OCI-LY1 (cell line): Measurements from ENCODE around the gene IRF1.
"Not testable (repeated sequence)": the region's sequence is repeated elsewhere in the genome, so short reads cannot be mapped to it uniquely, and the experiment has no call there.

ENCODE experiments used
- H2AFZ ChIP-seq: fragments of 200-600 bp; sonication (generic), shearing (Covaris generic); 2 replicates; pipeline ENCODE4 v1.6.0; 2014; ENCODE audit warnings: antibody characterized with exemption, mild to moderate bottlenecking, low read length
- H3F3A ChIP-seq: fragments of 200-600 bp; sonication (generic), shearing (Covaris generic); 2 replicates; pipeline ENCODE4 v1.6.0; 2014; ENCODE audit warnings: mild to moderate bottlenecking, antibody characterized with exemption, low read length, moderate library complexity; ENCODE audit not compliant: insufficient read depth
- H3K27ac ChIP-seq: fragments of 200-600 bp; sonication (generic); 2 replicates; pipeline ENCODE4 v1.5.1; 2014; ENCODE audit warnings: low read length, mixed run types, mild to moderate bottlenecking, low read depth; ENCODE audit not compliant: poor library complexity, severe bottlenecking
- H3K27me3 ChIP-seq: fragments of 200-600 bp; sonication (generic); 2 replicates; pipeline ENCODE4 v1.6.0; 2014; ENCODE audit warnings: antibody characterized with exemption, mild to moderate bottlenecking, low read length, moderate library complexity; ENCODE audit not compliant: insufficient read depth
- H3K36me3 ChIP-seq: fragments of 200-600 bp; sonication (generic); 2 replicates; pipeline ENCODE4 v1.6.1; 2014; ENCODE audit warnings: mild to moderate bottlenecking, antibody characterized with exemption, low read length, moderate library complexity, mixed read lengths; ENCODE audit not compliant: insufficient read depth
- H3K4me1 ChIP-seq: fragments of 200-600 bp; sonication (generic); 2 replicates; pipeline ENCODE4 v1.5.1; 2014; ENCODE audit warnings: mild to moderate bottlenecking, low read length, moderate library complexity; ENCODE audit not compliant: insufficient read depth, severe bottlenecking
- H3K4me2 ChIP-seq: fragments of 200-600 bp; sonication (generic), shearing (Covaris generic); 2 replicates; pipeline ENCODE4 v1.6.1; 2014; ENCODE audit warnings: low read length
- H3K4me3 ChIP-seq: fragments of 200-600 bp; sonication (generic); 2 replicates; pipeline ENCODE4 v1.5.1; 2014; ENCODE audit warnings: low read length, low read depth, mild to moderate bottlenecking, mixed read lengths; ENCODE audit not compliant: poor library complexity, severe bottlenecking
- H3K79me2 ChIP-seq: fragments of 200-600 bp; shearing (Covaris generic); 2 replicates; pipeline ENCODE4 v1.6.1; 2016; ENCODE audit warnings: mixed run types, low read length, mixed read lengths; ENCODE audit not compliant: insufficient read depth
- H3K9ac ChIP-seq: fragments of 200-600 bp; sonication (generic), shearing (Covaris generic); 2 replicates; pipeline ENCODE4 v1.6.1; 2014; ENCODE audit warnings: mild to moderate bottlenecking, low read length, mixed read lengths
- H3K9me2 ChIP-seq: fragments of 200-600 bp; sonication (generic), shearing (Covaris generic); 2 replicates; pipeline ENCODE4 v1.6.1; 2014; ENCODE audit warnings: low read depth, mild to moderate bottlenecking, low read length, mixed read lengths
- H3K9me3 ChIP-seq: fragments of 200-600 bp; shearing (Covaris generic); 2 replicates; pipeline ENCODE4 v1.6.1; 2014; ENCODE audit warnings: low read length, mixed read lengths
- H4K20me1 ChIP-seq: fragments of 200-600 bp; sonication (generic), shearing (Covaris generic); 2 replicates; pipeline ENCODE4 v1.6.0; 2016; ENCODE audit warnings: mild to moderate bottlenecking, low read length; ENCODE audit not compliant: insufficient read depth
- EZH2 ChIP-seq: fragments of 200-600 bp; sonication (generic), shearing (Covaris generic); IDR thresholded peaks from 2 replicates; pipeline ENCODE4 v1.8.0; 2017; ENCODE audit warnings: borderline replicate concordance, mixed run types, mild to moderate bottlenecking, antibody characterized with exemption, low read length, moderate library complexity, mixed read lengths
- TF ChIP-seq, protein P1 (sequence below): fragments of 200-600 bp; sonication (generic), shearing (Covaris generic); IDR thresholded peaks from 2 replicates; pipeline ENCODE4 v1.5.1; 2017; ENCODE audit warnings: mild to moderate bottlenecking, antibody characterized with exemption, low read length, moderate library complexity, mixed read lengths

Gene IRF1

GRCh38 chr5:132485641-132486317 is 4.8 kb downstream of the IRF1 start:
- Histone ChIP-seq H3K4me1 (peaks cover 28% of the 10 kb centered on the region), H3K9me2 (no peaks in the 10 kb centered on the region), H3K36me3 (peaks cover 47% of the 10 kb centered on the region), H3K9me3 (no peaks in the 10 kb centered on the region), H3K4me3 (no peak overlapping the region), H4K20me1 (no peaks in the 10 kb centered on the region), H3F3A (peaks cover 9% of the 10 kb centered on the region; the same call in 1 of the 2 replicates), H3K79me2 (no peaks in the 10 kb centered on the region), H3K27ac (no peak overlapping the region), H3K27me3 (no peaks in the 10 kb centered on the region), H3K9ac (no peak overlapping the region), H2AFZ (no peak overlapping the region), H3K4me2 (no peak overlapping the region)
- no peak for TF ChIP-seq EZH2
- TF ChIP-seq, protein P1, sequence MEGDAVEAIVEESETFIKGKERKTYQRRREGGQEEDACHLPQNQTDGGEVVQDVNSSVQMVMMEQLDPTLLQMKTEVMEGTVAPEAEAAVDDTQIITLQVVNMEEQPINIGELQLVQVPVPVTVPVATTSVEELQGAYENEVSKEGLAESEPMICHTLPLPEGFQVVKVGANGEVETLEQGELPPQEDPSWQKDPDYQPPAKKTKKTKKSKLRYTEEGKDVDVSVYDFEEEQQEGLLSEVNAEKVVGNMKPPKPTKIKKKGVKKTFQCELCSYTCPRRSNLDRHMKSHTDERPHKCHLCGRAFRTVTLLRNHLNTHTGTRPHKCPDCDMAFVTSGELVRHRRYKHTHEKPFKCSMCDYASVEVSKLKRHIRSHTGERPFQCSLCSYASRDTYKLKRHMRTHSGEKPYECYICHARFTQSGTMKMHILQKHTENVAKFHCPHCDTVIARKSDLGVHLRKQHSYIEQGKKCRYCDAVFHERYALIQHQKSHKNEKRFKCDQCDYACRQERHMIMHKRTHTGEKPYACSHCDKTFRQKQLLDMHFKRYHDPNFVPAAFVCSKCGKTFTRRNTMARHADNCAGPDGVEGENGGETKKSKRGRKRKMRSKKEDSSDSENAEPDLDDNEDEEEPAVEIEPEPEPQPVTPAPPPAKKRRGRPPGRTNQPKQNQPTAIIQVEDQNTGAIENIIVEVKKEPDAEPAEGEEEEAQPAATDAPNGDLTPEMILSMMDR, result no peak

DNA sequence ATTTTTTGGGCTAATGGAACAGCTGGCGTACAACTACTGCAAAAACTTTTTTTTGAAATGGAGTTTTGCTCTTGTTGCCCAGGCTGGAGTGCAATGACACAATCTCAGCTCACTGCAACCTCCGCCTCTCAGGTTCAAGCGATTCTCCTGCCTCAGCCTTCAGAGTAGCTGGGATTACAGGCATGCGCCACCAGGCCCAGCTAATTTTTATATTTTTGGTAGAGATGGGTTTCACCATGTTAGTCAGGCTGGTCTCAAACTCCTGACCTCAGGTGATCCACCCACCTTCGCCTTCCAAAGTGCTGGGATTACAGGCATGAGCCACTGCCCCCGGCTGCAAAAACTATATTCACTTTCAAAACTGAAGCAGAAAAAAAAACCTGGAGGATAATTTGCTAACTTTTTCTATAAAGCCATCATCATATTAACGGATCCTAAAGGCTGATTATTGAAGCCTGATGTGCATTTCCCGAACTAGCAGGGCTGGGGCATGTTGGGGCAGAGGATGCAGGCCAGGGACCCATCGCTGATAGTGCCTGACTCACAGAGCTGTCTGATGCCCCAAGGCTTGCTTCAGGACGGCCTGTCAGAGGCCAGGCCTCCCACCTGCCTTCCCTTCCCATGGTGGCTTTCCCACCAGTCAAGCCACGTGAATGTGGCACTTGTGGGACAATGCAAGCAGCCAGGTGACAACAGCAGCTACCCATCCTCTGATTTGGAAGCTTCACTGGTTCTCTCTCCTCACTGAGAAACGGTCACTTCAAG is 5.5 kb downstream of the IRF1 start:
- H3K4me3 ChIP-seq, H4K20me1 ChIP-seq, H3F3A ChIP-seq, H3K9ac ChIP-seq, H3K79me2 ChIP-seq, H3K9me2 ChIP-seq, H3K27me3 ChIP-seq, H3K27ac ChIP-seq, H3K4me2 ChIP-seq, H2AFZ ChIP-seq, H3K9me3 ChIP-seq: not testable (repeated sequence)
- Histone ChIP-seq H3K4me1 (peaks cover 28% of the 10 kb centered on the region), H3K36me3 (peaks cover 47% of the 10 kb centered on the region)

GRCh38 chr5:132484391-132484725 is 6.2 kb downstream of the IRF1 start:
- Histone ChIP-seq H3K4me3 (no peak overlapping the region), H3K9ac (no peak overlapping the region), H3K27ac (no peak overlapping the region), H3F3A (peaks cover 6% of the 10 kb centered on the region; the same call in 1 of the 2 replicates), H3K27me3 (no peaks in the 10 kb centered on the region), H3K36me3 (peaks cover 47% of the 10 kb centered on the region), H3K9me3 (no peaks in the 10 kb centered on the region), H2AFZ (no peak overlapping the region), H3K4me2 (no peak overlapping the region), H3K79me2 (no peaks in the 10 kb centered on the region), H3K9me2 (no peaks in the 10 kb centered on the region), H3K4me1 (peaks cover 25% of the 10 kb centered on the region), H4K20me1 (no peaks in the 10 kb centered on the region)
- no peak for TF ChIP-seq EZH2
- TF ChIP-seq, protein P1, result no peak
